ENCODE measurements around the gene ERGIC1.

- TF ChIP-seq EZH2 (IDR thresholded peaks at IDR 0.05; ENCODE audit: insufficient read depth, low read length) (no peak), CTCF (IDR thresholded peaks at IDR 0.05; ENCODE audit: insufficient read depth, low read depth, low read length) (no peak)
These were observed 91.4 kb downstream of the ERGIC1 start for GRCh38 chr5:172925336-172925948.

All from astrocyte (in vitro differentiated cells and primary cell).